ENCODE results near the gene MAGEA6.
"Not testable (repeated sequence)": the region's sequence is repeated elsewhere in the genome, so short reads cannot be mapped to it uniquely, and the experiment has no call there.

MAGEA6 gene

DNA sequence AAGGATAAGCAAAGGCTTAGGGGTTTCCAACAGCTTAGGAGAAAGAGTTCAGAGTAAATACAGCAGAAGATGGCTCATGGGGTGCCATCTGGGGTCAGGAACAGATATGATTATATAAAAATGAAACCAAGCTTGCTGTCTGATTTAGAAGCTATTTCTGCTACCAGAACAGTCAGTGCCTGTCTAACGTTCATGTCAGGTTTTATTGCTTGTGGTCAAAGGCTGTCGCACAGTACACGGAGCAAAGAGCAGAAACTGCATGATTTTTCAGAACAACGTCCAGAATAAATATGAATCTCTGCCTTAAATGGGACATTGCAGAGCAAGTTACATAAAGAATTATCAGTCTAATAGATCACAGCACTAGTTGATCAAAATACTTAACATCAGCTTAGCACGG, 43.7 kb upstream of the MAGEA6 start:
- Histone ChIP-seq H2AFZ (no peak overlapping the region), H3K27me3 (ENCODE audit: control insufficient read depth, insufficient read depth, low read length) (no peaks in the 10 kb centered on the region), H3K36me3 (ENCODE audit: control insufficient read depth, insufficient read depth, low read length) (no peaks in the 10 kb centered on the region), H3K4me1 (no peaks in the 10 kb centered on the region), H3K79me2 (no peaks in the 10 kb centered on the region), H3K9ac (no peak overlapping the region), H3K4me2 (ENCODE audit: low read length) (no peak overlapping the region), H3K9me3 (ENCODE audit: control insufficient read depth, low read length) (no peaks in the 10 kb centered on the region), H3K4me3 (ENCODE audit: low read depth, low read length) (no peak overlapping the region), H3K27ac (no peak overlapping the region)
- no peak for TF ChIP-seq CTCF (IDR thresholded peaks at IDR 0.05)

DNA sequence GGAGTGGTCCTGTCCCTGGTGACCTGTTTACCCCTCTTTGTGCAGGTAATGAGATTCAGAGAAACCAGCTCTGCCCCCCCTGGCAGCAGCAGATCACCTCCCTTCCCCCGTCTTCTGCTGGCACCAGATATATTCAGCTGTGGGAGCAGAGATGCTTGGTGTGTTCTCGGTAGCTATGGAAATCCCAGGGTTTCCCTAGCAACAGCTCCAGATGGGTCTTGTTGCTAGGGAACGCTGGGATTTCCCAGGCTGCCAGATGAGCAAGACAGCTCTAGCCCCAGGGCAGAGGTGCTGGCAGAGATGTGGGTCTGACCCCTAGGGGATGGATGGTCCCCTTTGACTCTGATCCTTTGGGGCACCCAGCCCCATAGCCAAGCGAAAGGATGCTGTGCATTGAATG, 40.9 kb upstream of the MAGEA6 start:
- no peaks in the 10 kb centered on the region for H3K9me3 ChIP-seq (ENCODE audit: control insufficient read depth, low read length)
- no peaks in the 10 kb centered on the region for H3K79me2 ChIP-seq
- H2AFZ ChIP-seq, result no peak overlapping the region
- TF ChIP-seq CTCF (IDR thresholded peaks at IDR 0.05), result no peak
- H3K9ac ChIP-seq, result no peak overlapping the region
- H3K4me1 ChIP-seq, result no peaks in the 10 kb centered on the region
- H3K4me3 ChIP-seq (ENCODE audit: low read depth, low read length), result no peak overlapping the region
- no peak overlapping the region for H3K4me2 ChIP-seq (ENCODE audit: low read length)
- no peaks in the 10 kb centered on the region for H3K27me3 ChIP-seq (ENCODE audit: control insufficient read depth, insufficient read depth, low read length)
- no peak overlapping the region for H3K27ac ChIP-seq
- H3K36me3 ChIP-seq (ENCODE audit: control insufficient read depth, insufficient read depth, low read length), result no peaks in the 10 kb centered on the region

DNA sequence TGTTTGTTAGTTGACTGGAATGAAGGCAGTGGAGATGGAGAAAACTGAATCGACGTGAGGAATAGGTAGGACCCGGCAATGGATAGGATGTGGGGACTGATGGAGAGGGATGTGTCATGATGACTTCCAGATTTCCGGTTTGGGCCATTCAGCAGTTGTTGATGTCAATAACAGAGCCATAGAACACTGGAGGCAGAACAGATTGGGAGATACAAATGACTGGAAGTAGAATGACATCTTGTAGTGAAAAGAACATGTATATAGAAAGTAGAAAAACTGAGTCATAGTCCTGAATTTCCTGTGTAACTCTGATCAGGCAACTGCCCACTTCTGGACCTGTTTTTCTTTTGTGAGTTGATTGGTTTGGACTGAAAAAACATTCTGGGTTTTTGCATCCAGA, 36.5 kb upstream of the MAGEA6 start:
- Histone ChIP-seq H3K4me2 (ENCODE audit: low read length) (no peak overlapping the region), H3K4me3 (ENCODE audit: low read depth, low read length) (no peak overlapping the region), H3K9me3 (ENCODE audit: control insufficient read depth, low read length) (no peaks in the 10 kb centered on the region), H3K27me3 (ENCODE audit: control insufficient read depth, insufficient read depth, low read length) (no peaks in the 10 kb centered on the region), H3K9ac (no peak overlapping the region), H3K36me3 (ENCODE audit: control insufficient read depth, insufficient read depth, low read length) (no peaks in the 10 kb centered on the region), H3K79me2 (no peaks in the 10 kb centered on the region), H3K27ac (no peak overlapping the region), H2AFZ (no peak overlapping the region), H3K4me1 (no peaks in the 10 kb centered on the region)
- TF ChIP-seq CTCF (IDR thresholded peaks at IDR 0.05), result no peak

GRCh38 chrX:152798945-152799344, 29.5 kb upstream of the MAGEA6 start:
- H3K27ac ChIP-seq, result no peak overlapping the region
- no peaks in the 10 kb centered on the region for H3K4me1 ChIP-seq
- H3K9ac ChIP-seq, result no peak overlapping the region
- H3K4me3 ChIP-seq (ENCODE audit: low read depth, low read length), result no peak overlapping the region
- no peak overlapping the region for H2AFZ ChIP-seq
- no peak overlapping the region for H3K4me2 ChIP-seq (ENCODE audit: low read length)
- no peaks in the 10 kb centered on the region for H3K79me2 ChIP-seq
- TF ChIP-seq CTCF (IDR thresholded peaks at IDR 0.05), result no peak
- H3K36me3 ChIP-seq (ENCODE audit: control insufficient read depth, insufficient read depth, low read length), result no peaks in the 10 kb centered on the region
- no peaks in the 10 kb centered on the region for H3K27me3 ChIP-seq (ENCODE audit: control insufficient read depth, insufficient read depth, low read length)
- H3K9me3 ChIP-seq (ENCODE audit: control insufficient read depth, low read length), result no peaks in the 10 kb centered on the region

DNA sequence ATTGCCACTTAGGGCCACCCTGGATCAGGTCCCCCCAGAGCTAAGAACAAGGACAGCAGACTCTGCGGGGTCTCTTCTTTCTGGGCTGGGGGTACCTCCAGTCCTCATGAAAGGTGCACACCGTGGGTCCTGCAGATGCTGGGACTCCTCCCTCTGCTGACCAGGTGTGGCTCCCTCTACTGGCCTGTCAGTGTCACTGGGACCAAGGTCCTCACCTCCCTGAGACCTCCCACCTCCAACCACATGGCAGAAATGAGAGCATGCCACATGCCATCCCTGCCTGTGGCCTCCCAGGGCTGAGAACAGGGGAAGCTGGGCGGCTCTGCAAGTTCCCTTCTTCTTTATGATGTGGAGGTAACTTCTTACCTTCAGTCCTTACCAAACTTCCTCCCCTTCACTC, 17.6 kb upstream of the MAGEA6 start:
- H3K36me3 ChIP-seq (ENCODE audit: control insufficient read depth, insufficient read depth, low read length); H3K79me2 ChIP-seq; H3K27me3 ChIP-seq (ENCODE audit: control insufficient read depth, insufficient read depth, low read length); H2AFZ ChIP-seq; H3K4me1 ChIP-seq; H3K4me2 ChIP-seq (ENCODE audit: low read length); H3K27ac ChIP-seq; H3K9ac ChIP-seq; H3K9me3 ChIP-seq (ENCODE audit: control insufficient read depth, low read length); H3K4me3 ChIP-seq (ENCODE audit: low read depth, low read length): not testable (repeated sequence)

DNA sequence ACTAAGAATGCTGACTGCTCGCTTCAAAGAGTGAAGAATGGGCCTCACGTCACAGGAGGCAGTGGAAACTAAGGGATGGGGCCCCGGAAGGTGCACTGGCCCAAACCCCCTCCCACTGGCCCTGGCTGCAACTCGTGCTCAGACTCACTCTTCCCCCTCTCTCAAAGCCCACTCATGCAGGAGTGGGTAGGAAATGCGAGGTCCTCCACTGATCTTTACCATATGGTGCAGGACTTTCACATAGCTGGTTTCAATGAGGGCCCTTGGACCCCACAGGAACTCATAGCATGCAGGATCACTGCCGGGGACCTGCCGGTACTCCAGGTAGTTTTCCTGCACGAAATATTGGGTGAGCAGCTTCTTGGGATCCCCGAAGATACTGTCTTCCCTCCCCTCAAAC, 2.9 kb downstream of the MAGEA6 start:
- not testable (repeated sequence) for H3K9ac ChIP-seq; H3K9me3 ChIP-seq (ENCODE audit: control insufficient read depth, low read length); H2AFZ ChIP-seq; H3K27me3 ChIP-seq (ENCODE audit: control insufficient read depth, insufficient read depth, low read length); H3K4me1 ChIP-seq; H3K79me2 ChIP-seq; H3K27ac ChIP-seq; H3K4me2 ChIP-seq (ENCODE audit: low read length); H3K36me3 ChIP-seq (ENCODE audit: control insufficient read depth, insufficient read depth, low read length); H3K4me3 ChIP-seq (ENCODE audit: low read depth, low read length)

- not testable (repeated sequence) for H3K36me3 ChIP-seq (ENCODE audit: control insufficient read depth, insufficient read depth, low read length); H3K4me1 ChIP-seq; H3K9me3 ChIP-seq (ENCODE audit: control insufficient read depth, low read length); H2AFZ ChIP-seq; H3K27ac ChIP-seq; H3K79me2 ChIP-seq; H3K9ac ChIP-seq; H3K27me3 ChIP-seq (ENCODE audit: control insufficient read depth, insufficient read depth, low read length); H3K4me2 ChIP-seq (ENCODE audit: low read length); H3K4me3 ChIP-seq (ENCODE audit: low read depth, low read length)
Observed at GRCh38 chrX:152761582-152761981, 7.9 kb downstream of the MAGEA6 start.

DNA sequence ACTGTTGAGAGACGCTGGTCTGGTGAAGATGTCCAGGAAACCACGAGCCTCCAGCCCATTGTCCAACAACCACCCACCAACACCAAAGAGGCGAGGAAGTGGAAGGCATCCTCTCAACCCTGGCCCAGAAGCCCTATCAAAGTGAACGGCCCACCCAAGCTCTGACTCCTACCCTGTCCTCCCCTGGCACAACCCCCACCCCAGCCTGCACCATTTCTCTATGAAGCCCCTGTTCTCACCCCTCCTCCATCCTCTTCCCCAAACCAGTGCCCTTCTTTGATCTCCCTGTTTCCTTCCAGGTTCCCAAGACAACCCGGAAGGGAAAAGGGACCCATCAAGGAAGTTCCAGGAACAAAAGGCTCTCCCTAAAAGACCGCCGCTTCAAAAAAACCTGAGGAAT, 9.9 kb downstream of the MAGEA6 start:
- H3K4me3 ChIP-seq (ENCODE audit: low read depth, low read length); H3K9ac ChIP-seq; H3K4me1 ChIP-seq; H3K9me3 ChIP-seq (ENCODE audit: control insufficient read depth, low read length); H3K36me3 ChIP-seq (ENCODE audit: control insufficient read depth, insufficient read depth, low read length); H3K27me3 ChIP-seq (ENCODE audit: control insufficient read depth, insufficient read depth, low read length); H2AFZ ChIP-seq; H3K79me2 ChIP-seq; H3K27ac ChIP-seq; H3K4me2 ChIP-seq (ENCODE audit: low read length): not testable (repeated sequence)
